Measurements from ENCODE around the gene ADAMTSL1.

DNA sequence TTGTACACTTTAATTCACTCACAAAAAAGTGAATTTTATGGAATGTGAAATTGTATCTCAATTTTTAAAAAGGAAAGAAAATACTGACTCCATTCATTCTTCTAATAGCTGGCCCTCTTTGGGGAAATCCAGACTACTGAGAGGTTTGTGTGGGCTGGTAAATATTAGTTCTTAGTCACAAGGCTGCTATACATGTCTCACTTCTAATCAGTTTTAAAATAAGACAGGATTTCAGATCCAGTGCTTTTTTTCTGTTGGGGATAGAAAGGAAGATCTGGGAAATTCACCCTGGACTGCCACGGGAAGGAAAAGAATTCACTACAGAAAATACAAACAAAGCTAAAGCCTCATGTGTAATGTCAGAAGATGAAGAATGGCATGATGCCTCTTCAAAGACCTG is 32.7 kb upstream of the ADAMTSL1 start:
- TF ChIP-seq, protein P1, sequence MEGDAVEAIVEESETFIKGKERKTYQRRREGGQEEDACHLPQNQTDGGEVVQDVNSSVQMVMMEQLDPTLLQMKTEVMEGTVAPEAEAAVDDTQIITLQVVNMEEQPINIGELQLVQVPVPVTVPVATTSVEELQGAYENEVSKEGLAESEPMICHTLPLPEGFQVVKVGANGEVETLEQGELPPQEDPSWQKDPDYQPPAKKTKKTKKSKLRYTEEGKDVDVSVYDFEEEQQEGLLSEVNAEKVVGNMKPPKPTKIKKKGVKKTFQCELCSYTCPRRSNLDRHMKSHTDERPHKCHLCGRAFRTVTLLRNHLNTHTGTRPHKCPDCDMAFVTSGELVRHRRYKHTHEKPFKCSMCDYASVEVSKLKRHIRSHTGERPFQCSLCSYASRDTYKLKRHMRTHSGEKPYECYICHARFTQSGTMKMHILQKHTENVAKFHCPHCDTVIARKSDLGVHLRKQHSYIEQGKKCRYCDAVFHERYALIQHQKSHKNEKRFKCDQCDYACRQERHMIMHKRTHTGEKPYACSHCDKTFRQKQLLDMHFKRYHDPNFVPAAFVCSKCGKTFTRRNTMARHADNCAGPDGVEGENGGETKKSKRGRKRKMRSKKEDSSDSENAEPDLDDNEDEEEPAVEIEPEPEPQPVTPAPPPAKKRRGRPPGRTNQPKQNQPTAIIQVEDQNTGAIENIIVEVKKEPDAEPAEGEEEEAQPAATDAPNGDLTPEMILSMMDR (IDR thresholded peaks at IDR 0.05), result no peak
- TF ChIP-seq EP300 (IDR thresholded peaks at IDR 0.05), result no peak
